HCT116 (cell line): Measurements from ENCODE around the gene STOX2. TPM values are rescaled to one million over a fixed set of nuclear protein-coding genes. Genes with fewer than 3 reads are reported as not detected.

Source experiments
- ATAC-seq: fragments of 200-7000 bp; cut with Tn5 transposase; 2 replicates; pipeline ENCODE4 v1.9.1; 2020; ENCODE audit warnings: mild to moderate bottlenecking, moderate library complexity
- BruUV-seq: library from RNA; stranded (reverse); fragments of 400-500 nt; replicated peaks from 2 replicates; lab custom pipeline; 2021; lab: Mats Ljungman, UMichigan
- CTCF ChIA-PET: fragments of 300-600 bp; sonication (Branson Sonifier 250); formaldehyde crosslinking; loops from one replicate; lab custom pipeline; 2021; ENCODE audit warnings: antibody characterized with exemption; lab: Charles Lee
- POLR2A ChIA-PET: fragments of 300-600, 350-600 bp; sonication (Branson Sonifier 250); formaldehyde crosslinking; loops from one replicate; lab custom pipeline; 2021; ENCODE audit warnings: antibody characterized with exemption; lab: Charles Lee
- RAD21 ChIA-PET, 2 experiments: fragments of 300-600 bp; sonication (Branson Sonifier 250); formaldehyde crosslinking; loops; one replicate each; lab custom pipeline; 2023; ENCODE audit warnings: low total read pairs in 2 of 2; ENCODE audit not compliant: uncharacterized antibody in 2 of 2, unreplicated experiment in 2 of 2, low non-redundant PET in 1 of 2; lab: Charles Lee
- DNase-seq: peaks from one replicate; pipeline ENCODE4 v3.0.0-alpha.2; 2010; ENCODE audit warnings: low read depth, low spot score
- H2AFZ ChIP-seq: fragments of 200-600 bp; shearing (Covaris generic), sonication (generic); 2 replicates; pipeline ENCODE4 v1.6.1; 2017; ENCODE audit warnings: low read depth, mixed run types, mixed read lengths, antibody characterized with exemption, low read length; ENCODE audit not compliant: poor library complexity, severe bottlenecking
- H3K27ac ChIP-seq: 2 replicates; pipeline ENCODE4 v1.5.1; 2012; ENCODE audit warnings: low read depth, low read length
- H3K27me3 ChIP-seq: fragments of 200-600 bp; sonication (generic); 2 replicates; pipeline ENCODE4 v1.6.1; 2016; ENCODE audit warnings: mixed run types, low read length, mixed read lengths; ENCODE audit not compliant: insufficient read depth
- H3K36me3 ChIP-seq, 2 experiments: fragments of 200-500 bp in 1 of 2; fragments of 200-600 bp in 1 of 2; sonication (Bioruptor generic) in 1 of 2; sonication (generic) in 1 of 2; 2 replicates each; pipeline versions ENCODE4 v1.5.1 to v1.6.1; 2014 to 2016; ENCODE audit warnings: low read length in 2 of 2, inconsistent platforms in 1 of 2, mixed read lengths in 1 of 2, mixed run types in 1 of 2; ENCODE audit not compliant: insufficient read depth in 2 of 2, control insufficient read depth in 1 of 2
- H3K4me1 ChIP-seq, 2 experiments: fragments of 200-600 bp in 1 of 2; sonication (generic) in 1 of 2; 2 replicates each; pipeline versions ENCODE4 v1.5.1 to v1.6.1; 2012 to 2017; ENCODE audit warnings: low read length in 2 of 2, inconsistent platforms in 1 of 2, mild to moderate bottlenecking in 1 of 2, mixed read lengths in 1 of 2, mixed run types in 1 of 2, moderate library complexity in 1 of 2; ENCODE audit not compliant: insufficient read depth in 2 of 2, control insufficient read depth in 1 of 2
- H3K4me2 ChIP-seq: fragments of 200-600 bp; sonication (generic); 2 replicates; pipeline ENCODE4 v1.6.1; 2017; ENCODE audit warnings: mixed run types, low read length, mixed read lengths
- H3K4me3 ChIP-seq, 2 experiments: fragments of 200-600 bp in 1 of 2; sonication (generic) in 1 of 2; replicated peaks in 1 of 2; 2 replicates each; pipeline ENCODE4 v1.5.1; 2011 to 2016; ENCODE audit warnings: low read length in 2 of 2, control low read depth in 1 of 2, low read depth in 1 of 2, mild to moderate bottlenecking in 1 of 2, mixed read lengths in 1 of 2, mixed run types in 1 of 2
- H3K79me2 ChIP-seq: fragments of 200-600 bp; sonication (generic); 2 replicates; pipeline ENCODE4 v1.6.1; 2017; ENCODE audit warnings: mild to moderate bottlenecking, mixed run types, low read length, moderate library complexity, mixed read lengths; ENCODE audit not compliant: insufficient read depth
- H3K9ac ChIP-seq: fragments of 200-600 bp; sonication (generic); 2 replicates; pipeline ENCODE4 v1.6.1; 2016; ENCODE audit warnings: low read length, mixed read lengths
- H3K9me2 ChIP-seq: fragments of 200-600 bp; sonication (generic), shearing (Covaris generic); 2 replicates; pipeline ENCODE4 v1.6.1; 2017; ENCODE audit warnings: mixed run types, mild to moderate bottlenecking, moderate library complexity; ENCODE audit not compliant: insufficient read depth
- H3K9me3 ChIP-seq, 2 experiments: fragments of 200-500 bp in 1 of 2; fragments of 200-600 bp in 1 of 2; sonication (Bioruptor generic) in 1 of 2; sonication (generic) in 1 of 2; 2 replicates each; pipeline ENCODE4 v1.6.1; 2014 to 2017; ENCODE audit warnings: low read length in 2 of 2, mixed read lengths in 2 of 2, inconsistent platforms in 1 of 2, low read depth in 1 of 2, mild to moderate bottlenecking in 1 of 2, mixed run types in 1 of 2, moderate library complexity in 1 of 2; ENCODE audit not compliant: control insufficient read depth in 1 of 2, insufficient read depth in 1 of 2
- H4K20me1 ChIP-seq: fragments of 200-600 bp; sonication (generic), shearing (Covaris generic); 2 replicates; pipeline ENCODE4 v1.6.1; 2017; ENCODE audit warnings: mixed run types, mild to moderate bottlenecking, moderate library complexity; ENCODE audit not compliant: insufficient read depth
- CBX3 ChIP-seq: IDR thresholded peaks from 2 replicates; pipeline ENCODE4 v1.6.1; 2012; ENCODE audit warnings: low read depth
- CEBPB ChIP-seq: IDR thresholded peaks from 2 replicates; pipeline ENCODE4 v1.6.1; 2012; ENCODE audit warnings: low read depth
- CTCF ChIP-seq, 3 experiments: fragments of 200-600 bp in 1 of 3; sonication (generic) in 1 of 3; IDR thresholded peaks in 2 of 3; conservative IDR thresholded peaks in 1 of 3; 2 replicates each; pipeline ENCODE4 v1.5.1; 2012 to 2017; ENCODE audit warnings: low read depth in 2 of 3, low read length in 2 of 3, antibody characterized with exemption in 1 of 3, borderline replicate concordance in 1 of 3, control low read depth in 1 of 3, mild to moderate bottlenecking in 1 of 3, mixed read lengths in 1 of 3, mixed run types in 1 of 3, moderate library complexity in 1 of 3; ENCODE audit not compliant: insufficient read depth in 1 of 3
- EGR1 ChIP-seq: IDR thresholded peaks from 2 replicates; pipeline ENCODE4 v1.6.1; 2012; ENCODE audit warnings: low read depth
- ELF1 ChIP-seq: IDR thresholded peaks from 2 replicates; pipeline ENCODE4 v1.6.1; 2012; ENCODE audit warnings: low read depth, borderline replicate concordance
- EZH2 ChIP-seq: fragments of 200-600 bp; sonication (generic); IDR thresholded peaks from 2 replicates; pipeline ENCODE4 v1.6.1; 2017; ENCODE audit warnings: antibody characterized with exemption, mixed run types
- EZH2phosphoT487 ChIP-seq: fragments of 200-600 bp; IDR thresholded peaks from 2 replicates; pipeline ENCODE4 v1.6.1; 2018; ENCODE audit warnings: antibody characterized with exemption, borderline replicate concordance
- JUND ChIP-seq: IDR thresholded peaks from 2 replicates; pipeline ENCODE4 v1.6.1; 2012
- POLR2A ChIP-seq: IDR thresholded peaks from 2 replicates; pipeline ENCODE4 v1.7.0; 2011; ENCODE audit warnings: borderline replicate concordance; ENCODE audit not compliant: insufficient read depth, insufficient read length; ENCODE audit errors: extremely low read depth
- POLR2AphosphoS5 ChIP-seq: IDR thresholded peaks from 2 replicates; pipeline ENCODE4 v1.6.1; 2011; ENCODE audit warnings: mild to moderate bottlenecking, low read depth, low read length, moderate library complexity
- RAD21 ChIP-seq: IDR thresholded peaks from 2 replicates; pipeline ENCODE4 v1.6.1; 2012; ENCODE audit warnings: low read depth, mild to moderate bottlenecking
- SIN3A ChIP-seq: IDR thresholded peaks from 2 replicates; pipeline ENCODE4 v1.6.1; 2012; ENCODE audit warnings: low read depth
- SP1 ChIP-seq: IDR thresholded peaks from 2 replicates; pipeline ENCODE4 v1.6.1; 2012; ENCODE audit warnings: low read depth
- SRF ChIP-seq: IDR thresholded peaks from 2 replicates; pipeline ENCODE4 v1.6.1; 2012; ENCODE audit warnings: low read depth
- TCF7L2 ChIP-seq: IDR thresholded peaks from 2 replicates; pipeline ENCODE4 v1.7.0; 2011; ENCODE audit warnings: borderline replicate concordance, inconsistent platforms; ENCODE audit not compliant: insufficient read depth, insufficient read length; ENCODE audit errors: extremely low read depth
- YY1 ChIP-seq: IDR thresholded peaks from 2 replicates; pipeline ENCODE4 v1.6.1; 2011; ENCODE audit warnings: low read length, low read depth, moderate library complexity, mild to moderate bottlenecking; ENCODE audit not compliant: insufficient replicate concordance; ENCODE audit errors: extremely low read depth
- intact Hi-C: fragments of 100-400 bp; cut with micrococcal nuclease; formaldehyde crosslinking; loops from 2 replicates; pipeline ENCODE4 v1.10.0; 2022
- total RNA-seq: library from RNA; stranded (reverse); gene quantifications from one replicate; pipeline ENCODE4 v1.2.1, GENCODE V29; 2021; ENCODE audit not compliant: unreplicated experiment
- TF ChIP-seq, protein P1 (sequence below): IDR thresholded peaks from 2 replicates; pipeline ENCODE4 v1.6.1; 2011; ENCODE audit warnings: mild to moderate bottlenecking, low read length, moderate library complexity; ENCODE audit not compliant: insufficient replicate concordance; ENCODE audit errors: extremely low read depth
- TF ChIP-seq, protein P2 (sequence below): IDR thresholded peaks from 2 replicates; pipeline ENCODE4 v1.6.1; 2012

STOX2 gene
- total RNA-seq, 1 experiment from 2014 or later, result 6.3 TPM

DNA sequence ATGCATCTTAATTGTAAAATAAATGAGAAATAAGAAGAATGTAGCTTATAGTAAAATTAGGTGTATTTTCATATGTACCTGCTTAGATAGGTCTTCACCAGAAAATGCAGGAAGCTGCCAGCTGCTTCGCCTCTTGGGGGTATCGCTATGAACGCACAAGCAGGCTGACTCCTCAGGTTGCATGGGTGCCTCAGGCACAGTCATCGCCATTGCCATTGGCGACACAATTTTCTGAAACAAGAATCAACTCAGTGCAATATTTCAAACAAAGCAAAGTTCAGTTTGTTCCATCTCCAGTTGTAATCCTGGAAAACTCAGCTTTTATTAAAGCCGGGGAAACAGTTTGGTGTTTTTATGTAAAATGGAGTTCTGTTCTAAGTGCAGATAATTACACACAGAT, 29.7 kb downstream of the STOX2 start:
- H2AFZ ChIP-seq, result no peak overlapping the region
- H3K79me2 ChIP-seq, result no peaks in the 10 kb centered on the region
- DNase-seq (no peak), ATAC-seq (no peak)
- H3K9me3 ChIP-seq, result no peaks in the 10 kb centered on the region
- CTCF ChIA-PET, result no interaction called here
- H4K20me1 ChIP-seq, result no peaks in the 10 kb centered on the region
- no peaks in the 10 kb centered on the region for H3K36me3 ChIP-seq
- intact Hi-C loops, result no loop called here
- H3K9me2 ChIP-seq, result no peaks in the 10 kb centered on the region
- POLR2A ChIA-PET, result no interaction called here
- H3K4me1 ChIP-seq, result no peaks in the 10 kb centered on the region
- no TSS peak for BruUV-seq
- no peaks in the 10 kb centered on the region for H3K27me3 ChIP-seq
- no peak overlapping the region for H3K4me2 ChIP-seq
- no peak overlapping the region for H3K4me3 ChIP-seq
- H3K27ac ChIP-seq, result no peak overlapping the region
- TF ChIP-seq POLR2A (no peak), EGR1 (no peak), JUND (no peak), POLR2AphosphoS5 (no peak), EZH2 (no peak), SP1 (no peak), RAD21 (no peak), CBX3 (no peak), SIN3A (no peak), CTCF (IDR thresholded peaks at IDR 0.05 in 2 of 3, conservative IDR thresholded peaks at IDR 0.05 in 1 of 3; ENCODE audit: borderline replicate concordance in 1 of 3, insufficient read depth in 1 of 3, low read depth in 2 of 3, low read length in 2 of 3) (no peak), YY1 (no peak), TCF7L2 (no peak), ELF1 (no peak), EZH2phosphoT487 (no peak), CEBPB (no peak), SRF (no peak)
- TF ChIP-seq, protein P1, sequence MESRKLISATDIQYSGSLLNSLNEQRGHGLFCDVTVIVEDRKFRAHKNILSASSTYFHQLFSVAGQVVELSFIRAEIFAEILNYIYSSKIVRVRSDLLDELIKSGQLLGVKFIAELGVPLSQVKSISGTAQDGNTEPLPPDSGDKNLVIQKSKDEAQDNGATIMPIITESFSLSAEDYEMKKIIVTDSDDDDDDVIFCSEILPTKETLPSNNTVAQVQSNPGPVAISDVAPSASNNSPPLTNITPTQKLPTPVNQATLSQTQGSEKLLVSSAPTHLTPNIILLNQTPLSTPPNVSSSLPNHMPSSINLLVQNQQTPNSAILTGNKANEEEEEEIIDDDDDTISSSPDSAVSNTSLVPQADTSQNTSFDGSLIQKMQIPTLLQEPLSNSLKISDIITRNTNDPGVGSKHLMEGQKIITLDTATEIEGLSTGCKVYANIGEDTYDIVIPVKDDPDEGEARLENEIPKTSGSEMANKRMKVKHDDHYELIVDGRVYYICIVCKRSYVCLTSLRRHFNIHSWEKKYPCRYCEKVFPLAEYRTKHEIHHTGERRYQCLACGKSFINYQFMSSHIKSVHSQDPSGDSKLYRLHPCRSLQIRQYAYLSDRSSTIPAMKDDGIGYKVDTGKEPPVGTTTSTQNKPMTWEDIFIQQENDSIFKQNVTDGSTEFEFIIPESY, result no peak
- TF ChIP-seq, protein P2, sequence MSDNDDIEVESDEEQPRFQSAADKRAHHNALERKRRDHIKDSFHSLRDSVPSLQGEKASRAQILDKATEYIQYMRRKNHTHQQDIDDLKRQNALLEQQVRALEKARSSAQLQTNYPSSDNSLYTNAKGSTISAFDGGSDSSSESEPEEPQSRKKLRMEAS, result no peak
- RAD21 ChIA-PET, result no interaction called here
- no peak overlapping the region for H3K9ac ChIP-seq
